HG02571 (cell line): Measurements from ENCODE around the gene PSORS1C2.
"Not testable (repeated sequence)": the region's sequence is repeated elsewhere in the genome, so short reads cannot be mapped to it uniquely, and the experiment has no call there.

Source experiments
- ATAC-seq: cut with Tn5 transposase; IDR thresholded peaks from one replicate; pipeline ENCODE4 v1.9.1; 2021; ENCODE audit warnings: mild to moderate bottlenecking, moderate library complexity; ENCODE audit not compliant: unreplicated experiment

PSORS1C2 gene

DNA sequence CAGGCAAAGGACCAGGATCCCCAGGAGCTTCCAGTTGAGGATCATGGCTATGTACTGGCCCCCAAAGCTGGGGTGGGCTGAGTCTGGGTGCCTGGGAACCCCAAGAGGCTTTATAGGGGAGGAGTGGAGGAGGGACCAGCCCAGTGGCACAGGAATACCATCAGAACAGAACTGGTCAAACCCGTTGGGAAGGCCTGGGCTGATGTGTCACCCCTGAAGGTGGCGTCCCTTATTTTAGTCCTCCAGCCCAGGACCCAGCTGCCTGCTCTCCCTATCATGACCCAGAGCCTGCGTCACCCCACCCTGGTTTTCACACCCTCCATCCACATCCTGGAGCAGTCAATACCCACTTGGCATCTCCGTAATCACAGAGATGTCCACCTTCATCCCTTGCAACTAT, at the start of gene PSORS1C2:
TSS of gene PSORS1C2 (minus strand) at position 85 of the 400 bp plus-strand sequence. CDS start at position 45, 40 bp downstream.
- ATAC-seq, result no peak

DNA sequence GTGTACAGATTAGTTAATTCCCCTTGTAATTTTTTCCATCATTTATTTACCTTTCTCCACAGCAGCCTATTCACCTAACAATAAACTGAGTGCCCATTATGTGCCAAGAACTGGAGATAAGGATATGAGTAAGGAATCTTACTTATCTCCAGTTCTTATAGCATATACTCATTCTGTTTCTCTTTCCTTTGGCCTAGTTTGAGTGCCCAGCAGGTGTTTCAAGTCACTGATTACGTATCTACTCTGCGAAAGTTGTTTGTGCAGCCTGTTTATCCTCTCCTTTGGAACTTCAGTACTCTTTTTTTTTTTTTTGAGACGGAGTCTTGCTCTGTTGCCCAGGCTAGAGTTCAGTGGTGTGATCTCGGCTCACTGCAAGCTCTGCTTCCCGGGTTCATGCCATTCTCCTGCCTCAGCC, 48.9 kb upstream of the PSORS1C2 start:
- no peak for ATAC-seq

GRCh38 chr6:31186052-31186734, 47.3 kb upstream of the PSORS1C2 start:
- ATAC-seq, result no peak

DNA sequence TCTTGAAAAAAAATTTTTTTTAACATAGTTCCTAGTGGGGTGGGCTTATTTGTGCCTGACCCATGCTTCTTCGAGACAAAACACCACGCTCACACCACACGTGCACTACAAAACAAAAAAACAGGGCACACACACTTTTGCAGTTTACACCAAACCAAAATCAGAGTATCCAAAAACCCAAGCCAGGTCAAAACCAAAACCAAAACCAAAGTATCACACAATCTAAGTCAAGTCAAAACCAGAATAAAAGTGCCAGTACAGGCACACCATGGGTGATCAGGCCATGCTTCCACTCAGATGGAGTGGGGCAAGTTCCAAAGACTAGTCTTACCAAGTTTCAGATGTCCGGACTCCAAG, 46.8 kb upstream of the PSORS1C2 start:
- ATAC-seq, result not testable (repeated sequence)

- not testable (repeated sequence) for ATAC-seq
Measured at GRCh38 chr6:31183859-31184258, 45.0 kb upstream of the PSORS1C2 start.

DNA sequence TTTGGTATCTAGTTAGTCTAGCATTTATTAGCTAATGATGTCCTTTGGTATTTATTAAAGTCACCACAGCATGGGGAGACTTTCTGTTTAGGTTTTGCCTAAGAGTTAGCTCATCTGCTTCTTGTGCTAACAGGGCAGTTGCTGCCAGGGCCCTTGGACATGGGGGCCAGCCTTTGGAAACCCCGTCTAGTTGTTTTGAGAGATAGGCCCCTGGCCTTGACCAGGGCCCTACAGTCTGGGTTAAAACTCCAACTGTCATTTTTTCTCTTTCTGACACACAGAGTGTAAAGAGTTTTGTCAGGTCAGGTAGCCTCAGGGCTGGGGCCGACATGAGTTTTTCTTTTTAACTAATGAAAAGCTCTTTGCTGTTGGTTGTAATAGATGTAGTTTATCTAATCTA, 44.4 kb upstream of the PSORS1C2 start:
- not testable (repeated sequence) for ATAC-seq

DNA sequence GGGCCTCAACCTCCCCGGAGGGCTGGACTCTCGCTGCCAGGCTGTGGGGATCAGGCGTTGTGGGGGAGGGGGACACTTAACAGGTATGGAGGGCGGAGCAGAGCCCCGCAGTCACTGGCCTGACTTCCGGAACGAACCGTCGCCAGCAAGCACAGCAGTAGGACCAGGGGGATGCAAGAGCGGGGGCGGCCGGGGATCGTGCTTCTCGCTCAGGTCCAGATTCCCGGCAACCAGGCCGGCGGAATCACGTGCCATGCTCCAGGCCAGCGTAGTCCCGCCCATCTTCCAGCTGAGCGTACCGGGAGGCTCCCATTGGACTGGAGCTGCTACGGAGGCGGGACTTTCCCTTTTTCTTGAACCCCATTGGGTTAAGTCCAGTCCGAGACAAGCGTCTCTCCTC, 41.6 kb upstream of the PSORS1C2 start:
- ATAC-seq, result no peak

DNA sequence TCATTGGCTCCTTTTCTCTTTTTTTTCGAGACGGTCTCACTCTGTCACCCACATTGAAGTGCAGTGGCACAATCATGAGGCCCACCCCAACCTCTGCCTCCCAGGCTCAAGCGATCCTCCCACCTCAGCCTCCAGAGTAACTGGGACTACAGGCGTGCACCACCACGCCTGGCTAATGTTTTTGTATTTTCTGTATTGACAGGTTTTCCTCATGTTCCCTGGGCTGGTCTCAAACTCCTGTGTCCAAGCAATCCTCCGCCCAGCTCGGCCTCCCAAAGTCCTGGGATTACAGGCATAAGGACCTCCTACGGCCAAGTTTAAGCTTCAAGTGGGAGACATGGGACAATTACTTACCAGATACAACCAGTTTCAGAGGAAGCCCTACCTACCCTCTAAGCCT, 41.0 kb upstream of the PSORS1C2 start:
- no peak for ATAC-seq

DNA sequence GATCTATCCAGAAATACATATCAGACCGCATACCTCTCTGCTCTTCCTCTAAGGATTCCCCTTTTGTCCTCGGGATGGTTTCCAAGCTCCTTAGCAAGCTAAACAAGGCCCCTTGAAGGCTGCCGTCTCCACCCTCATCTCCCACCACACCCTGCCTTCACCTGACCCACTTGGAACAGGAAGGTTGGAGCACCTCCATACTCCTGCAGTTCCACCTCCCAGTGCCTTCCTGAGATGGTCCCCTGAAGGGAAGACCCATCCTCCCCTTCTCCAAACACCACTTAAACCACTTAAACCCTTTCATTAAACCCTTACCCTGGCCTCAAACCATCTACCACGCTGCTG, 40.1 kb upstream of the PSORS1C2 start:
- ATAC-seq, result no peak

DNA sequence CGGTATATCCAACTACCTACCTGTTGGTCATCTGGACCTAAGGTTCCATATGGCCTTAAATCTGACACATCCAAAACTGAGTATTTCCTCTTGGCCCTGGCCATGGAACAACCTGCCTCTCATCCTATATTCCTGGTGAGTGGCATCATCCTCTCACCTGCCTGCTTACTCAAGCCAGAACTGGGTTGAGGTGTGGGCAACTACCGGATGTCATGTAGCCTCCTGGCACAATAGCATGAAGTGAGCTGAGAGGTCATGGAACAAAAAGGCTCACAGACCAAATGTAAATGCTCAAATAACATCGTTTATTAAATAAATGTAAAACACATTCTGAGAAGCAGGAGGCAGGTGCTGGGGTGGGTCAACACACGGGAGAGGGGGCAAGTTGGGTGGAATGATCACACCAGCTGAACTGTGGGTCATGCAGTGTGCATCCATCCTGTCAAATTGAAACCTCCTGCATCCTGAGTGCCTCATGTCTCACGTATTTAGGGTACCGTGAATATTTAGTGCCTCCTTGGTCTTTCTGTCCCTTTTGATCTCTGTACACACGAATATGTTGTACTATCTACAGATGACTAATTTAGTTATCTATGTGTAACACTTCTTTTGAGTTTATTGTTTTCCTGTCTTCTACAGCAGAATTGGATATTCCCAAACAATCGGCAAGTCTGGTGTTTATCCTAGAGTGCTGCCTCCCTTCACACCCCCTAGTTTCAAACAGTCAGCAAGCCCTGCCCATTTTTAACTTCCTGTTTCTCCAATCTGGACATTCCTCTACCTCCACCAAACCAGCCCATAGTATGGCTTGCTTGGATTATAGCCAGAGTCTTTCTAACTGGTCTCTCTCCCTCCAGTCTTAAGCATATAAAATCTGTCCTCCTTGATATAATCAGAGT, 39.5 kb upstream of the PSORS1C2 start:
- ATAC-seq, result no peak

DNA sequence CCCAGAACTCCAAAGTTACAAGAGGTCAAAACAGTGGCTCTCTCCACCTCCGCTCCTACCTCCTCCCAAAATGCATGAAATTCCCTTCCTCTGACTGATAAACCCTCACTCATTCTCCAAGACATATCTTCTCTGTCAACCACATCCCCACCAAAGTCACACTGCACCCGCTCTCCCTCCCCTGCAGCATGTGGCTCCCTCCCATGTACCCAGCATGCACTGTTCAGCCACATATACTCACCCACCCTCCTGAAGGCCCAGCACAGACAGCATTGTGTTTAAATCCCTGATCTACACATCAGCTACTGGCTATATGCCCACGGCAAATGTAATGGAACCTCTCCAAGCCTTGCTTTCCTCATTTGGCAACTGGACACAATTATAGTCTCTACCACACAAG, 37.1 kb upstream of the PSORS1C2 start:
- no peak for ATAC-seq

DNA sequence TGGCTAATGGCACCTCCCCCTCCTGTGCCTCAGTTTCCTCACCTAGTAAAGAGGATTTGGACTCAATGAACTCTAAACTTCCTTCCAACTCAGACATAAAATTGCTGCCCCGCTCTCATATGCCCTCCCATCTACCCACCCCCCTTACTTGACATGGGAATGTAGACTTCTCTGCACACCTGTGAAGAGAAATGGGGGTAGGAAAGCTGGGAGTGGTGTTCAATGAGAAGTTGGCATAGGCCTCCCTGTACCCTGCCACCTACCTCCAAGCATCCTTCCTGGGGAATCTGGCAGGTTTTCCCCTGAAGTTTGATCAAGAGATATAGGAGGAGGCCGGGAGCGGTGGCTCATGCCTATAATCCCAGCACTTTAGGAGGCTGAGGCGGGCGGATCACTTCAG, 35.5 kb upstream of the PSORS1C2 start:
- ATAC-seq, result no peak

- no peak for ATAC-seq
Measured at GRCh38 chr6:31173406-31173805, 34.5 kb upstream of the PSORS1C2 start.

DNA sequence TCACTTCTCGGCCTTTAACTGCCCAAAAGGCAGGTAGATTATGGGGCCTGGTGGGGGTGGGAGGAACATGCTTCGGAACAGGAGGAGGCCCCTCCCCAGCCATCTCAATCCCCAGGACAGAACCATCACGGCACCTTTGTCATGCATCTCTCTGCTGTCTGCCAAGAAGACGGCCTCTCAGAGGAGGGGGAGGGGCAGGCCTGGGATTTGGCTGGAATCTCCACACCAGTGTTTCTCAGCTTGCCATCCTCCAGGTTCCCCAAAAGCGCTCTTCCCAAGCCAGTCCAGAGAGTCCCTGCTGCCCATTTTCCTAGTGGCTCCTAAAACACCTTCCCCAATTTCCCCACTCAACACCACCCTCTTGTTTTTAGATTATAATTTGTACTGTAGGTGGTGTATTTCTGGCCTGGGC, 34.1 kb upstream of the PSORS1C2 start:
- no peak for ATAC-seq

DNA sequence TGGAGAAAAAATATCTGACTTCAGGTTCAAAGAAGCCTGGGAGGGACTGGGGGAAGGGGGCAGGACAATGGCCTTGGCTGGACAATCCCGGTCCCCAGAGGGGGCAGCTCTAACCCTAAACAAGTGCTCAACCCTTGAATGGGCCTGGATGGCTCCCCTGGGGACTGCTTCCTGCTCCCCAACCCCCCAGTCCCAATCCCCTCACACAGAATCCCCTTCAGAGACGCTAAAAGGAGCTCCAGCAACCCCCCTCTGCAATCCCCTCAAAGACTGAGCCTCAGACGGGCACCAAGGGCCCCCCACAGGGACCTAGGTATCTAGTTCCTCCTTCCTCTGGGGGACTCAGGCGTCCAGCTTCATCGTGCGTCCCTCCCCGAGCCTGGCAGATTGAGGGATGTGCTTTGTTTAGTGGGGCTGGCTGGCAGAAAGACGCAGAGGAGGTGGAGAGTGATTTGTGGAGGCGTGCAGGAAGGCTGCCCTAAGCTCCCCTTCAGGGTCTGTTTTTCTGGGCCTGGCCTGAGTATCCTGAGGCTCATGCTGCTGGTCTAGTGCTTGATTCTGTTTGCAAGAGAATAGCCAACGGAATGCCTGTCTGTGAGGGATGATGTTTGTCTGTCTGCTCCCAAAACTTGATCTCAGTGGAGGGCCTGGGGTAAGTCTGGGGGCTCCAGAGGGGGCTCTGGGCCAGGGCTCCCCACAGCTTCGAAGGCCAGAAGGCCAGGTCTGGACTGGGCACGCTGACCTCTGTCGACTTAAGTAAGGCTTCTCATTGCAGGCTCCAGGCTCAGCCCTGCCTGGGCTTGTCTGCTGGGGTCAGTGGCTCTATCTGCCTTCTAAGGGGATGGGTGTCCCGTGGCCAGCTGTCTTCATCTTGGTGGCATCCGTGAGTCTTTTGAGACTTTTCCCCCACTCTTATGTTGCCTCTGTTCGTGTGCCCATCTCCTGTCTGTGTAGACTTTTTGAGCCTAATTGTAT, 33.4 kb upstream of the PSORS1C2 start:
- ATAC-seq, result no peak

DNA sequence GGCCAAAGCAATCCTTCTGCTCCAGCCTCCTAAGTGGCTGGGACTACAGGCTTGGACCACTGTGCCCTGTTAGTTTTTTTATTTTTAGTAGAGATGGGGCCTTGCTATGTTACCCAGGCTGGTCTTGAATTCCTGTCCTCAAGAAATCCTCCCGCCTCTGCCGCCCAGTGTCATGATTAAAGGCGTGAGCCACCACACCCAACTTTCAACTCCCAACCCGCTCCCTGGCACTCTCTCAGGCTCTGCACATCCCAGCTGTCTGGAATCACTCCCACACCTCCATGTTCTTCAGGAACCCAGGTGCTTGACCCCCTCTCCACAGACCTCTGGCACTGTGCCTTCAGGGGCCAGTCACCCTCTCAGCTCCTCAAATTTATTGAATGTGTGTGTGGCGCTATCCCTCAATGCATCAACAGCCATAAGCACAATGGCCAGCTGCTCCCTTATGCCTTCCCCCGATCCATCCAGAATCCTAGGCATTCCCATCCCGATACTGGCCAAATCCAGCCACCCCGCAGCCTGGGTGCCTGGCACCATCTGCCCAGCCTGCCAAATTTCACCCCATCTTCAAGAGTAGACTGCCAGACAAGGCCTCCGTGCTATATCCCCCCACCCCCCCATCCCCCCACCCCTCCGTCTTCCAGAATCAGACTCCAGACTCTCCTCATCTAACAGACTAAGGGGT, 32.3 kb upstream of the PSORS1C2 start:
- no peak for ATAC-seq

DNA sequence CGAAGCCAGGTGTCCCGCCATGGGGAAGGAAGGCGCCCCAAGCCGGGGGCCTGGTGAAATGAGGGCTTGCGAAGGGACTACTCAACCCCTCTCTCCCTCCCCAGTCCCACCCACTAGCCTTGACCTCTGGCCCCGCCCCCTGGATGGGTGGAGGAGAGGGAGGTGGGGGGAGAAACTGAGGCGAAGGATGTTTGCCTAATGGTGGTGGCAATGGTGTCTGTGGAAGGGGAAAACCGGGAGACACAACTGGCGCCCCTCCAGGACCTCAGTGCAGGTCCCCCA, 31.7 kb upstream of the PSORS1C2 start, which contains the start of gene POU5F1:
TSS of gene POU5F1 (minus strand) at position 83 of the 282 bp plus-strand sequence. CDS start at position 21, 62 bp downstream.
- ATAC-seq, result no peak

- ATAC-seq, result not testable (repeated sequence)
Measured at GRCh38 chr6:31169858-31170599, 31.2 kb upstream of the PSORS1C2 start.

- ATAC-seq, result no peak
Measured at GRCh38 chr6:31169123-31169857, 30.4 kb upstream of the PSORS1C2 start.
